B cell (primary cell): ENCODE measurements around the gene KCNIP2. TPM values are rescaled to one million over a fixed set of nuclear protein-coding genes. Genes with fewer than 3 reads are reported as not detected.

ENCODE experiments used
- ATAC-seq: fragments of 200-7000 bp; cut with Tn5 transposase; one replicate; pipeline ENCODE4 v1.10.0; 2021; ENCODE audit warnings: low read depth, mild to moderate bottlenecking, moderate number of reproducible peaks, moderate library complexity
- CTCF ChIA-PET: fragments of 350-600 bp; sonication (Branson Sonifier 250); formaldehyde crosslinking; loops from one replicate; lab custom pipeline; 2021; ENCODE audit warnings: antibody characterized with exemption, inconsistent platforms; lab: Charles Lee
- POLR2A ChIA-PET: fragments of 350-600 bp; sonication (Branson Sonifier 250); formaldehyde crosslinking; loops from one replicate; lab custom pipeline; 2021; ENCODE audit warnings: antibody characterized with exemption; lab: Charles Lee
- DNase-seq: peaks from one replicate; pipeline ENCODE4 v3.0.0; 2013
- H2AFZ ChIP-seq: 2 replicates; pipeline ENCODE4 v1.6.1; 2012; ENCODE audit warnings: mild to moderate bottlenecking, low read depth, low read length; ENCODE audit not compliant: insufficient read depth, poor library complexity, severe bottlenecking
- H3K27ac ChIP-seq, 2 donors: 1 replicate in 1 of 2; 2 replicates in 1 of 2; pipeline ENCODE4 v1.5.1; 2012 to 2013; ENCODE audit warnings: low read length in 2 of 2, mild to moderate bottlenecking in 2 of 2, moderate library complexity in 1 of 2
- H3K27me3 ChIP-seq, 4 experiments: fragments of 200-600 bp in 1 of 4; sonication (generic) in 1 of 4; replicated peaks in 1 of 4; 1 replicate in 2 of 4; 2 replicates in 2 of 4; pipeline versions ENCODE4 v1.6.1 to v1.7.0; 2013 to 2016; ENCODE audit warnings: low read length in 3 of 4, mild to moderate bottlenecking in 2 of 4, mixed read lengths in 1 of 4, moderate library complexity in 1 of 4; ENCODE audit not compliant: insufficient read depth in 4 of 4, control insufficient read depth in 3 of 4; ENCODE audit errors: control extremely low read depth in 1 of 4
- H3K36me3 ChIP-seq, 2 experiments: replicated peaks in 1 of 2; 1 replicate in 1 of 2; 2 replicates in 1 of 2; pipeline versions ENCODE4 v1.6.1 to v1.7.1; 2013; ENCODE audit warnings: low read length in 1 of 2; ENCODE audit not compliant: insufficient read depth in 2 of 2, control insufficient read depth in 1 of 2; ENCODE audit errors: control extremely low read depth in 1 of 2, extremely low read depth in 1 of 2
- H3K4me1 ChIP-seq, 2 donors: fragments of 200-600 bp in 1 of 2; sonication (generic) in 1 of 2; 1 replicate in 1 of 2; 2 replicates in 1 of 2; pipeline versions ENCODE4 v1.5.1 to v1.6.1; 2013 to 2017; ENCODE audit warnings: low read length in 2 of 2; ENCODE audit not compliant: control insufficient read depth in 2 of 2, insufficient read depth in 2 of 2
- H3K4me2 ChIP-seq: replicated peaks from 2 replicates; pipeline ENCODE3; 2012; ENCODE audit warnings: mild to moderate bottlenecking, low read depth, low read length; ENCODE audit not compliant: poor library complexity, severe bottlenecking
- H3K4me3 ChIP-seq, 5 experiments: fragments of 200-600 bp in 1 of 5; sonication (generic) in 1 of 5; 1 replicate in 3 of 5; 2 replicates in 2 of 5; pipeline versions ENCODE4 v1.5.1 to v1.7.0; 2011 to 2016; ENCODE audit warnings: low read length in 4 of 5, mild to moderate bottlenecking in 4 of 5, low read depth in 2 of 5, control low read depth in 1 of 5, moderate library complexity in 1 of 5; ENCODE audit not compliant: insufficient read depth in 1 of 5; ENCODE audit errors: control extremely low read depth in 1 of 5, extremely low read depth in 1 of 5
- H3K79me2 ChIP-seq: fragments of 200-600 bp; sonication (generic); one replicate; pipeline ENCODE4 v1.6.0; 2016; ENCODE audit warnings: low read length; ENCODE audit not compliant: control insufficient read depth, insufficient read depth
- H3K9ac ChIP-seq: fragments of 200-600 bp; sonication (generic); 2 replicates; pipeline ENCODE4 v1.6.1; 2017; ENCODE audit warnings: mild to moderate bottlenecking, low read length, moderate library complexity
- H3K9me3 ChIP-seq, 3 donors: one replicate each; pipeline versions ENCODE4 v1.6.1 to v1.7.1; 2013; ENCODE audit warnings: low read length in 2 of 3; ENCODE audit not compliant: control insufficient read depth in 2 of 3, insufficient read depth in 1 of 3; ENCODE audit errors: control extremely low read depth in 1 of 3
- H4K20me1 ChIP-seq: 2 replicates; pipeline ENCODE4 v1.6.0; 2012; ENCODE audit warnings: mild to moderate bottlenecking, low read length; ENCODE audit not compliant: insufficient read depth, control insufficient read depth, poor library complexity, severe bottlenecking
- H3K27ac Mint-ChIP-seq: one replicate; pipeline ENCODE4 v1.8.0; 2021; ENCODE audit warnings: mixed read lengths
- H3K27me3 Mint-ChIP-seq: one replicate; pipeline ENCODE4 v1.8.0; 2021; ENCODE audit warnings: mixed read lengths
- H3K4me1 Mint-ChIP-seq: one replicate; pipeline ENCODE4 v1.8.0; 2021; ENCODE audit warnings: mixed read lengths
- H3K4me3 Mint-ChIP-seq: one replicate; pipeline ENCODE4 v1.8.0; 2021; ENCODE audit warnings: mixed read lengths
- H3K9me3 Mint-ChIP-seq: one replicate; pipeline ENCODE4 v1.8.0; 2022; ENCODE audit warnings: mixed read lengths; ENCODE audit not compliant: insufficient read depth
- CTCF ChIP-seq: fragments of 200-600 bp; IDR thresholded peaks from one replicate; pipeline ENCODE4 v1.8.0; 2022; ENCODE audit warnings: antibody characterized with exemption, mild to moderate bottlenecking
- EZH2 ChIP-seq: IDR thresholded peaks from 2 replicates; pipeline ENCODE4 v1.6.1; 2012; ENCODE audit warnings: borderline replicate concordance, low read depth, mild to moderate bottlenecking, moderate library complexity, low read length; ENCODE audit not compliant: insufficient read depth, poor library complexity, severe bottlenecking
- WGBS: methylation state at CpG from one replicate; pipeline ENCODE4 v1.1.5; 2013; ENCODE audit warnings: missing lambda C conversion rate; ENCODE audit not compliant: insufficient coverage; 5-methylcytosine and 5-hydroxymethylcytosine counted together
- intact Hi-C: fragments of 100-400 bp; cut with micrococcal nuclease; formaldehyde crosslinking; loops from one replicate; pipeline ENCODE4 v1.10.0; 2022
- polyA plus RNA-seq: library from polyadenylated mRNA; depleted of rRNA; stranded (reverse); fragments of >200 nt; gene quantifications from 2 replicates; pipeline ENCODE4 v1.2.3, GENCODE V29; 2012
- total RNA-seq, 2 donors: library from RNA; stranded (reverse); fragments of 120-200 nt in 1 of 2; gene quantifications; 1 replicate in 1 of 2; 2 replicates in 1 of 2; pipeline versions ENCODE4 v1.2.3 to v1.2.4, GENCODE V29; 2013 to 2022

KCNIP2 gene
- total and polyA plus RNA-seq, 2 donors (not counting 1 experiment from before 2014, with no cell fraction given) = 3.5 to 34.7 TPM

- Histone ChIP-seq H3K4me1 (peaks cover 49 to 56% of the 10 kb centered on the region in 2 donors), H3K36me3 (no peaks in the 10 kb centered on the region), H3K27ac (no peak overlapping the region), H3K9me3 (peaks cover 0 to 21% (median 0%) of the 10 kb centered on the region in 3 donors), H3K4me2 (peak overlapping the region; percentile 69), H3K79me2 (peaks cover 12% of the 10 kb centered on the region), H3K4me3 (no peak overlapping the region), H3K9ac (no peak overlapping the region), H3K27me3 (peaks cover 0 to 76% (median 44%) of the 10 kb centered on the region in 4 experiments), H4K20me1 (peaks cover 35% of the 10 kb centered on the region), H2AFZ (no peak overlapping the region)
- 8% methylated on average over 55 of the region's 74 CpGs for WGBS
- ATAC-seq = no peak
- peaks cover 55% of the 10 kb centered on the region for H3K27me3 Mint-ChIP-seq
- no peaks in the 10 kb centered on the region for H3K9me3 Mint-ChIP-seq
- H3K4me3 Mint-ChIP-seq = peak overlapping the region; percentile 44
- no peak for TF ChIP-seq CTCF
- TF ChIP-seq EZH2 = peak; percentile 59
- no peak overlapping the region for H3K27ac Mint-ChIP-seq
- intact Hi-C loops = no loop called here
- DNase-seq = peak; percentile 46
- H3K4me1 Mint-ChIP-seq = peaks cover 53% of the 10 kb centered on the region
- CTCF ChIA-PET = no interaction called here
- POLR2A ChIA-PET = no interaction called here
Observed at GRCh38 chr10:101776161-101776817, 67.3 kb downstream of the KCNIP2 start.

Other genes starting within 250 kb of the KCNIP2 start
- 97.2 and 99.6 TPM in 2 replicates for gene FBXW4, start 148.6 kb downstream of the KCNIP2 start, total RNA-seq
- 72.9 and 86.2 TPM in 2 replicates for gene FBXW4, start 148.6 kb downstream of the KCNIP2 start, polyA plus RNA-seq
- gene FGF8, start 67.7 kb downstream of the KCNIP2 start, total RNA-seq = not detected in 2 replicates
- 0.63 TPM in 1 of 2 replicates, not detected in the other for gene FGF8, start 67.7 kb downstream of the KCNIP2 start, polyA plus RNA-seq
- gene NPM3, start 60.4 kb downstream of the KCNIP2 start, total RNA-seq = 13.4 and 13.5 TPM in 2 replicates
- 7.7 and 13.0 TPM in 2 replicates for gene NPM3, start 60.4 kb downstream of the KCNIP2 start, polyA plus RNA-seq
- 418 and 442 TPM in 2 replicates for gene OGA, start 25.4 kb downstream of the KCNIP2 start, total RNA-seq
- 128 and 288 TPM in 2 replicates for gene OGA, start 25.4 kb downstream of the KCNIP2 start, polyA plus RNA-seq
- gene ARMH3, start 212.4 kb upstream of the KCNIP2 start, total RNA-seq = 36.2 and 40.7 TPM in 2 replicates
- 33.4 and 50.9 TPM in 2 replicates for gene ARMH3, start 212.4 kb upstream of the KCNIP2 start, polyA plus RNA-seq
- 28.6 and 29.5 TPM in 2 replicates for gene HPS6, start 221.5 kb upstream of the KCNIP2 start, total RNA-seq
- 2.4 and 2.8 TPM in 2 replicates for gene HPS6, start 221.5 kb upstream of the KCNIP2 start, polyA plus RNA-seq